Aorta (tissue), 5 donors: Measurements from ENCODE around the gene SFSWAP. TPM values are rescaled to one million over a fixed set of nuclear protein-coding genes. Genes with fewer than 3 reads are reported as not detected.

Source experiments
- ATAC-seq: fragments of 200-7000 bp; cut with Tn5 transposase; one replicate; pipeline ENCODE4 v1.9.1; 2022; ENCODE audit warnings: moderate library complexity; ENCODE audit not compliant: low FRiP score
- DNase-seq, 2 donors: peaks; one replicate each; pipeline ENCODE4 v3.0.0-alpha.2; 2020
- H3K27ac ChIP-seq, 2 donors: one replicate each; pipeline ENCODE4 v1.5.1; 2013; ENCODE audit warnings: low read length in 2 of 2, mild to moderate bottlenecking in 2 of 2, moderate library complexity in 2 of 2, control low read depth in 1 of 2, inconsistent platforms in 1 of 2, low read depth in 1 of 2
- H3K27me3 ChIP-seq, 2 donors: one replicate each; pipeline ENCODE4 v1.6.1; 2013; ENCODE audit warnings: control low read depth in 1 of 2, low read length in 1 of 2, mild to moderate bottlenecking in 1 of 2, moderate library complexity in 1 of 2; ENCODE audit not compliant: insufficient read depth in 2 of 2, control insufficient read depth in 1 of 2
- H3K36me3 ChIP-seq, 2 donors: one replicate each; pipeline ENCODE4 v1.6.1; 2013; ENCODE audit warnings: control low read depth in 1 of 2, low read length in 1 of 2, mild to moderate bottlenecking in 1 of 2; ENCODE audit not compliant: insufficient read depth in 2 of 2, control insufficient read depth in 1 of 2
- H3K4me1 ChIP-seq, 2 donors: one replicate each; pipeline ENCODE4 v1.6.1; 2013; ENCODE audit warnings: low read length in 2 of 2, control low read depth in 1 of 2, mild to moderate bottlenecking in 1 of 2, moderate library complexity in 1 of 2; ENCODE audit not compliant: insufficient read depth in 2 of 2, control insufficient read depth in 1 of 2
- H3K4me3 ChIP-seq, 2 donors: one replicate each; pipeline ENCODE4 v1.5.1; 2013; ENCODE audit warnings: low read length in 2 of 2, control low read depth in 1 of 2, mild to moderate bottlenecking in 1 of 2
- H3K9me3 ChIP-seq: one replicate; pipeline ENCODE4 v1.6.1; 2013; ENCODE audit warnings: mild to moderate bottlenecking, low read length; ENCODE audit not compliant: control insufficient read depth
- WGBS, 2 donors: extraction: QIAGEN DNeasy Blood & Tissue Kit; methylation state at CpG; one replicate each; pipeline ENCODE4 v1.1.7; 2013; 5-methylcytosine and 5-hydroxymethylcytosine counted together
- intact Hi-C, 2 donors: fragments of 100-400 bp; cut with DNase I; formaldehyde crosslinking; loops; one replicate each; pipeline versions ENCODE4 v1.14.2 to v1.15.0; 2022
- polyA plus RNA-seq, 2 donors: library from polyadenylated mRNA; stranded (reverse); fragments of 200-250 nt; gene quantifications; one replicate each; pipeline ENCODE4 v1.2.3, GENCODE V29; 2013
- total RNA-seq, 2 donors: library from RNA; stranded (reverse); fragmentation: NEBNext Ultra II Directional; extraction: Animal tissue kit (Norgen Biotek cat#: 25700); gene quantifications; one replicate each; pipeline ENCODE4 v1.2.1, GENCODE V29; 2021
- donor health status: healthy with polysubstance abuse.
- donor health status: Bipolar disorder and iron deficiency.
- donor health status: DM: no; HTN: no; CAD: no.
- donor health status: DM: no; HTN: no; CAD: no.
- donor health status: DM: yes; HTN: yes; CAD: no.

The SFSWAP gene
- total and polyA plus RNA-seq, 4 donors, result 13.4 to 72.3 (median 48.7) TPM

DNA sequence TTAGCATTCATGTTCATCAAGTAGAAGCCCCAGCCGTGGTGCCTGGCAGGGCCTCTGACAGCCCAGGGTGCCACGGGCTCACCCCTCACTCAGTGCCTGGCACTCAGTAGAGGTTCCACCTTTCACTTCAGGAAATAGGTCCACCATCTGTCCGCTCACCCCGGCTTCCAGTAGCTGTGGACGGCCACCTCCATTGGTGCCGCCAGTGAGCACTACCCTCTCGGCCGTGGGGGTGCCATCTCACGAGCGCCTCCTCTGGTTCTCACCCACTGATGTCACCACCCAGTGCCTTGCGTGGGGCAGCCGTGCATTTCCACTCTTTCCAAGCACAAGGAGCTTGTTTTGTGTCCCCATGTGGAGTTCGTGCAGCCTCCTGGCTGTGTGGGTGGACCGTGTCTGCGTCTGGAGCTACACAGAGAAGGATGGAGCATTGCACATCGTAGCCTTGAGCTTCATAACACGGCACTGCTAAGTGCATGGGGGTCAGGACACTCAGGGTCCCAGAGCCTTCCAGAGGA lies 76.3 kb downstream of the SFSWAP start:
- Histone ChIP-seq H3K27me3 (no peaks in the 10 kb centered on the region), H3K4me1 (no peaks in the 10 kb centered on the region), H3K4me3 (no peak overlapping the region), H3K27ac (no peak overlapping the region), H3K36me3 (peaks cover 0 to 12% of the 10 kb centered on the region in 2 donors), H3K9me3 (no peaks in the 10 kb centered on the region)
- ATAC-seq, result no peak
- intact Hi-C loops, result no loop called here
- 88 to 90% methylated on average over 17 of the region's 17 CpGs for WGBS, 2 donors
- DNase-seq, result no peak

DNA sequence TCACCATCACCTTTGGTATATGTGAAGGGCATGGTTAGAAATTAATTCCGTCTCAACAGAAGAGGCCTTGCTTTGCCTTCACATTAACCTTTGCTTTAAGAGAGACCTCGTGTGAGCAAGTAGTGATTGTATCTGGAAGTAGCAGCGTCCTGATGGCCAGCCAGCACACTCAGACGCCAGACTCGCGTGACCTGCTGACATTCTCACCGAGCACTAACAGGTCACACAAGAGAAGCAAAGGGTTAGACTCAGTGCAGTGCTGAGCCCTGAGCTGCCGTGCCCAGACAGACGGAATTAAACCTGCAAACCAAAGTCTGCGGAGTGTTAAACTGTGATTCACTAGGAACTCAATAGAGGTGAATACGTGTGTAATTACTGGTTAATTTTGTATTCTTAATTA lies 77.2 kb downstream of the SFSWAP start:
- intact Hi-C loops, result no loop called here
- peaks cover 0 to 12% of the 10 kb centered on the region in 2 donors for H3K36me3 ChIP-seq

DNA sequence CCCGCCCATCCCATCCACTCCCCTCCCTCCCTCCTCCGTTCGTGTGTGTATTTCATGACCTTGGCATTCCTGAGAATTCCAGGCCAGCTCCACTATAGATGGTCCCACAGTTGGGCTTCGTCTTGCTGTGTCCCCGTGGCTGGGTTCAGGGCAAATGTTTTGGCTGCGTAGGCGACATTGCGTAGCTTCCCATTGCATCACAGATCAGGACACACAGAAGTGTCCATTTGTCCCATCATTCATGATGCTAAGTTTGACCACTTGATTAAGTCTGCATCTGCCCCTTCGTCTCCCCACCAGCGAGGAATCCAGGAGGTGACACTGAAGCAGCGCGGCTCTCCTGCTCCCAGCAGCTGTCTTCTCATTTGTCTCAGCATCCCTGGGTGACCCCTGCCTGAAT lies 78.7 kb downstream of the SFSWAP start:
- 86 to 90% methylated on average over 12 of the region's 12 CpGs for WGBS, 2 donors
- intact Hi-C loops, result no loop called here
- no peak overlapping the region for H3K27ac ChIP-seq
- ATAC-seq, result no peak
- no peaks in the 10 kb centered on the region for H3K9me3 ChIP-seq
- no peaks in the 10 kb centered on the region for H3K4me1 ChIP-seq
- H3K36me3 ChIP-seq, result peaks cover 0 to 12% of the 10 kb centered on the region in 2 donors
- no peak for DNase-seq
- no peak overlapping the region for H3K4me3 ChIP-seq
- H3K27me3 ChIP-seq, result no peaks in the 10 kb centered on the region

More for the DNA sequence above, 77.2 kb downstream of the SFSWAP start:
- H3K27ac ChIP-seq, result no peak overlapping the region
- no peak overlapping the region for H3K4me3 ChIP-seq
- DNase-seq, result no peak
- WGBS, 2 donors, result 86 to 88% methylated on average over 11 of the region's 11 CpGs
- no peaks in the 10 kb centered on the region for H3K4me1 ChIP-seq
- no peaks in the 10 kb centered on the region for H3K9me3 ChIP-seq
- H3K27me3 ChIP-seq, result no peaks in the 10 kb centered on the region
- ATAC-seq, result no peak

DNA sequence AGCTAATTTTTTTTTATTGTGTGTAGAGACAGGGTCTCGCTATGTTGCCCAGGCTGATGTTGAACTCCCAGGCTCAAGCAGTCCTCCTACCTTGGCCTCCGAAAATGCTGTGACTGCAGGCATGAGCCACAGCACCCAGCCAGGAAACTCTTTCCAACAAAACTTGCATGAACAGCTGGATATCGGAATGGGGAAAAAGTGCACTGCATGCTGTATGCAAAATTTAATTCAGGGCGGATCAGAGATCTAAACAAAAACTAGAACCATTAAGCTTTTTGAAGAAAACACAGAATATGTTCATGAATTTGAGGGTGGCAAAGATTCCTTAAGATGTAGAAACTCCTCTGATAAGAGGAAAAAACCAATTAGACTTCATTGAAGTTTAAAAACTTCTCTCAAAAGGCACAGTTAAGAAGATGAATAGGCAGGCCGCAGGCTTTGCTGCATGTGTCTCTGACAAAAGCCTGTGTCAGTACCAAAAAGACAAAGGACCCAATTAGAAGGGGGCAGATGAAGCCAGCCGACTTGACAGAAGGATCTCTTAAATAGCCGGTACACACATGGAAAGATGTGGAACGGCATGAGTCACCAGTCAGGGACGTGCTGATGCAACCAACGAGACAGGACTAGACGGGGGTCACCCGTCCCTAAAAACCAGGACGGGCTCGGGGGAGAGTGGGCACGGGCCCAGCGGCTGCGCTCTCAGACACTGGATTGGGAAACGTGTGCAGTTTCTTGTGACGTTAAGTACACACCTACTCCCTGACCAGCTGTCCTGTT lies 82.5 kb downstream of the SFSWAP start:
- no peaks in the 10 kb centered on the region for H3K27me3 ChIP-seq
- no peak overlapping the region for H3K4me3 ChIP-seq
- ATAC-seq (no peak), DNase-seq (no peak)
- H3K36me3 ChIP-seq, result peaks cover 0 to 4% of the 10 kb centered on the region in 2 donors
- no peaks in the 10 kb centered on the region for H3K9me3 ChIP-seq
- 82 to 83% methylated on average over 19 of the region's 19 CpGs for WGBS, 2 donors
- intact Hi-C loops, result no loop called here
- H3K27ac ChIP-seq, result no peak overlapping the region
- no peaks in the 10 kb centered on the region for H3K4me1 ChIP-seq

DNA sequence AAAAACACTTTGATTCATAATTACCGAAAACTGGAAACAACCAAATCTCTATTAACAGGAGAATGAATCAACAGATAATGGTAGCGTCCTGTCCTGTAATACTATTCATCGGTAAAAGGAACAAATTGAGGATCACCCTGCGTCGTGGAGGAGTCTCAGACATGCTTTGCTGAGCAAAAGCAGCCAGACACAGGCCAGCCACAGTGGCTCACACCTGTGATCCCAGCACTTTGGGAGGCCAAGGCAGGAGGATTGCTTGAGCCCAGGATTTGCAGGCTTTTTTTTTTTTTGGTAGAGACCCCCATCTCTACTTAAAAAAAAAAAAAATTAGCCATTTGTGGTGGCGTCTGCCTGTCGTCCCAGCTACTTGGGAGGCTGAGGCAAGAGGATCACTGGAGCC lies 83.2 kb downstream of the SFSWAP start:
- intact Hi-C loops, result no loop called here
- no peak overlapping the region for H3K4me3 ChIP-seq
- no peaks in the 10 kb centered on the region for H3K27me3 ChIP-seq
- 92% methylated on average over 7 of the region's 7 CpGs for WGBS, 2 donors
- DNase-seq (no peak), ATAC-seq (no peak)
- H3K9me3 ChIP-seq, result no peaks in the 10 kb centered on the region
- H3K27ac ChIP-seq, result no peak overlapping the region
- H3K4me1 ChIP-seq, result no peaks in the 10 kb centered on the region
- peaks cover 0 to 5% of the 10 kb centered on the region in 2 donors for H3K36me3 ChIP-seq

DNA sequence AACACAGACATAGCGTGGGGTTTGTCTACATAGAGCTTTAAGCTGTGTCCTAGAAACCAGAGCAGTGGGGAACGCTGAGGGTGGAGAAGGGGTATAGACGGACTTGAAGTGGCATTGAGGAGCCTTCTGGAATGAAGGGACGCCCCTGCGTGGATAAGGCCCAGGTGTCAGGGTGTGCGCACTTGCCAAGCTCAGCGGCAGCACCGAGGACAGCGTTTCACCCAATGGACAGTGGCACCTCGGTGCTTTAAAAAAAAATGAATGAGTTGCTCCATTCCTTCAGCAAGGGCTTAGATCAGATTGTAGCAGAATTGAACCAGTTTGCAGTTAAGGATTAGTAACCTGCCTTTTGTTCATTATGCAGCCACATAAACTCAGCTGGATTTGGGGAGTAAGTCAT lies 83.7 kb downstream of the SFSWAP start:
- Histone ChIP-seq H3K27me3 (no peaks in the 10 kb centered on the region), H3K36me3 (peaks cover 0 to 6% of the 10 kb centered on the region in 2 donors), H3K4me3 (no peak overlapping the region), H3K9me3 (no peaks in the 10 kb centered on the region), H3K4me1 (no peaks in the 10 kb centered on the region), H3K27ac (no peak overlapping the region)
- intact Hi-C loops, result no loop called here
- ATAC-seq (no peak), DNase-seq (no peak)
- 86 to 87% methylated on average over 10 of the region's 10 CpGs for WGBS, 2 donors

DNA sequence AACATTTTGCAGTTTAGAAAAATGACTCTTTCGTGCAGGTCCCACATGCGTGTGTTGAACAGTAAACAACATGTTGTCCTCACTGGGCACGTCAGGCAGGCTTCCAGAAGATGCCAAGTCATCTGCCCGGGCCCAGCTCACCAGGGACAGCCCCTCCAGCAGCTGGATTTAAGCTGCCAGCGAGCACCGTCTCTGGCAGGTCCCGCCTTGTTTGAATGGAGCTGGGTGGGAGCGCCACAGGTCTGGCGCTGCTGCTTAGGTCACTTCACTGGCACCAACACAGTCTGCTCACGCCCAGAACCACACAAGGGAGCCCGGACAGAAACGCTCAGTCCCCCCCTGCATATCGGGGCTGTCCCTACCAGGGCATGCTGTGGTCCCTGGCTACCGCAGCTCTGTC lies 84.2 kb downstream of the SFSWAP start:
- Histone ChIP-seq H3K4me1 (no peaks in the 10 kb centered on the region), H3K4me3 (no peak overlapping the region), H3K27ac (no peak overlapping the region), H3K36me3 (peaks cover 0 to 5% of the 10 kb centered on the region in 2 donors), H3K27me3 (no peaks in the 10 kb centered on the region), H3K9me3 (no peaks in the 10 kb centered on the region)
- WGBS, 2 donors, result 77 to 81% methylated on average over 14 of the region's 14 CpGs
- no peak for DNase-seq
- ATAC-seq, result no peak
- intact Hi-C loops, result no loop called here

DNA sequence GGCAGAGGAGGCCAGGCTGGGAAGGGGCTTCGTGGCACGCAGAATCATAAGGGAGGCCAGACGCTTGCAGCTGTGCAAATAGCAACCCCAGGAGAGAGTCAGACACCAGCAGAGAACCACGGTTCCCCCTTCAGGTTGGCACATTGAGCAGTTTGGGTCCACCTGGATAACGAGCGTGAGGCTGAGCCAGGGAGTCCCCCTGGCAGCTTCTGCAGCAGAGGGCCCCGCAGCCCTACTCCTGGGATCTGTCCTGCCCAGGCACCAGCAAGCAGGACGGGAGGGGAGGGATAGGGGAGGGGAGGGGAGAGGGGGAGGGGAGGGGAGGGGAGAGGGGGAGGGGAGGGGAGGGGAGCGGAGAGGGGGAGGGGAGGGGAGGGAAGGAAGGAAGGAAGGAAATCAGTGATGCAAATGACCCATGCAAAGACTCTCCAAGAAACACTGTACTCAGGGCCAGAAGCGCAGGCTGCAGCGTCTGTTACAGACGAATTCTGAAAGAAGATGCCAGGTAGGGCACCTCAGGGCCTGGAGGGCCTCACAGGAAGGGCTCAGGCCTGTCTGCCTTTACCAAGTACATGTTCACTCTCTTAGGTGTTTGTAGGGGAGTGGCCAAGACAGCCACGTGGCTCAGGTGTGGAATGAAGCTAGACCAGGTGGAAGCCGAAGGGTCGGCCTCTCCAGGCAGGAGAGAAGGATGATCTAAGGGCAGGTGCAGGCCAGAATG lies 85.0 kb downstream of the SFSWAP start:
- Histone ChIP-seq H3K27me3 (no peaks in the 10 kb centered on the region), H3K4me1 (no peaks in the 10 kb centered on the region), H3K9me3 (no peaks in the 10 kb centered on the region), H3K27ac (no peak overlapping the region), H3K36me3 (peaks cover 0 to 5% of the 10 kb centered on the region in 2 donors), H3K4me3 (no peak overlapping the region)
- intact Hi-C loops, result no loop called here
- ATAC-seq (no peak), DNase-seq (no peak)
- 70% methylated on average over 12 to 14 of the region's 15 CpGs for WGBS, 2 donors

DNA sequence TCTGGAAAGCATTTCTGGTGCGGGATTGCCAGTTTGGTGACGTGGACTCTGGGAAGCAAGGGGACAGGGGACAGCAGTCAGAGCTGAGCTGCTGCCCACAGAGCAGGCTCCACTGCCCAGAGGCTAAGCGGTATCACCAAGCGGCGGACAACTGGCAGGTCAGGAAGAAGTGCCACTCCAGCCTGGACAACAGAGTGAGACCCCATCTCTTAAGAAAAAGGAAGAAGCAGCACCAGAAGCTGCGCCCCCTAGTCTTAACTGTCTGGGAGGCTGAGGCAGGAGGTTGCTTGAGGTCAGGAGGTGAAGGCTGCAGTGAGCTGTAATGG lies 85.5 kb downstream of the SFSWAP start:
- H3K36me3 ChIP-seq, result peaks cover 0 to 5% of the 10 kb centered on the region in 2 donors
- no peak overlapping the region for H3K27ac ChIP-seq
- no peak overlapping the region for H3K4me3 ChIP-seq
- WGBS, 2 donors, result 93 to 95% methylated on average over 6 of the region's 6 CpGs
- no peak for DNase-seq
- H3K27me3 ChIP-seq, result no peaks in the 10 kb centered on the region
- ATAC-seq, result no peak
- intact Hi-C loops, result no loop called here
- no peaks in the 10 kb centered on the region for H3K4me1 ChIP-seq
- H3K9me3 ChIP-seq, result no peaks in the 10 kb centered on the region
